Hindlimb muscle (tissue), 1 donor: ENCODE measurements around the gene VAC14. TPM values are rescaled to one million over a fixed set of nuclear protein-coding genes. Genes with fewer than 3 reads are reported as not detected.
A peak's percentile ranks its signal among the peaks of the same experiment; 100 is the strongest.

Source experiments
- DNase-seq: peaks from one replicate; pipeline ENCODE4 v3.0.0-alpha.2; 2013
- polyA plus RNA-seq: library from polyadenylated mRNA; unstranded; fragments of 120-200 nt; gene quantifications from one replicate; pipeline ENCODE4 v1.2.1, GENCODE V29; 2013; ENCODE audit not compliant: insufficient read length

The VAC14 gene
- polyA plus RNA-seq, 1 donor: 28.3 TPM

- DNase-seq: no peak
Observed at GRCh38 chr16:70786020-70786755, 14.8 kb downstream of the VAC14 start.

GRCh38 chr16:70784692-70785555 lies 16.0 kb downstream of the VAC14 start:
- DNase-seq: no peak

GRCh38 chr16:70782237-70782636 lies 18.7 kb downstream of the VAC14 start:
- no peak for DNase-seq

DNA sequence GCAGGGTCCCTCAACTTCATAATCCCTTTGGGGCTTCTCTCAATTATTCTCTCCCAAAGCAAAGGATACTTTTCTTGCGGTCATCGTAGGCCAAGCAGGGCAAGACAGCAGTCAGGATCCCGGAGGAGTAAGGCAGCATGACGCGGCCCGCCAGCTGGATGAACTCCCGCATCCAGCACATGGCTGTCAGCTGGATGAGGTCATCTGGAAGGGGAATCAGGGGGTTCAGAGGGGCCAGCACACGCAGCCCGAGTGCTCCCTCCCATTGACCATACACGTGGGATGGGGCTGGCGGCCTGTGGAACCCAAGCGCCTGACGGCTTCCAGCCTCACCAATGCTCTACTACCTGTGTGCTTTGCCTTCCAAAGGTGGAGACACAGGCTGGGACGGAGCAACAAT lies 19.2 kb downstream of the VAC14 start:
- no peak for DNase-seq

GRCh38 chr16:70780546-70780945 lies 20.4 kb downstream of the VAC14 start:
- DNase-seq: no peak

DNA sequence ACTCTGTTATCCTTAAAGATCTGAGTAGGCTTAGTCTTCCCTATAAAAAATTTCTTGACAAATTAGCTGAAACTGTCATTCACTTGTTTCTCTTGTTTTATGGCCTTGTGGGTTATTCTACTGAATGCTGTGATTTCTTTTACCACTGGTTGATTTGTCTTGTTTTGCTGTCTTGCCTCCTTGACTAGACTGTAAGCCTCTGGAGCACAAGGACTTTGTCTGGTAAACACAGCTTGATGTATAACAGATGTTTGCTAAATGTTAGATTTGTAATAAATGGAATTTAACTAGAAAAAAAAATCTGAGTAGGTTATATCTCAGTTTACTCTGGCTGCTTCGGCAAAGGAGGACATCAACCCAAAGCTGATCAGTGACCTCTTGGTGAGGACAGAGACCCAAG lies 21.6 kb downstream of the VAC14 start:
- no peak for DNase-seq

DNA sequence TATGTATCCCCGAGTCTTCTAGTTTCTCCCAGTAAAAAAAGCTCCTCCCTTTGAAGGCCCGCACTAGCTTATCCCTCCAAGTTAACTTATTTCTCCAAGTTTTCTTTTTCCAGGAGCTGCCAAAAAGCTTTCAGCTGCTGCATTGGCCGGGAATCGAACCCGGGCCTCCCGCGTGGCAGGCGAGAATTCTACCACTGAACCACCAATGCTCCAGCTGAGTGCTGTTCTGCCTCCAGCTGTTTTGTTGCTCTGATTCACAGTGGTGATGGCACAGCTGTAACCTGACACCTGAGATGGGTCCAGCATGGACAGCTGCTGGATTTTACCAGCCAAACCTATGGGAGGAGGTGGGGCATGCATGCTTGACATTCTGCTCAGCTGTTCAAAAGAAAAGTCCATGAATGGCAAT lies 22.1 kb downstream of the VAC14 start:
- DNase-seq: peak; percentile 90

GRCh38 chr16:70777973-70778406 lies 23.0 kb downstream of the VAC14 start:
- no peak for DNase-seq

- no peak for DNase-seq
Observed at GRCh38 chr16:70777496-70777895, 23.5 kb downstream of the VAC14 start.

- no peak for DNase-seq
Observed at GRCh38 chr16:70775399-70775798, 25.6 kb downstream of the VAC14 start.

DNA sequence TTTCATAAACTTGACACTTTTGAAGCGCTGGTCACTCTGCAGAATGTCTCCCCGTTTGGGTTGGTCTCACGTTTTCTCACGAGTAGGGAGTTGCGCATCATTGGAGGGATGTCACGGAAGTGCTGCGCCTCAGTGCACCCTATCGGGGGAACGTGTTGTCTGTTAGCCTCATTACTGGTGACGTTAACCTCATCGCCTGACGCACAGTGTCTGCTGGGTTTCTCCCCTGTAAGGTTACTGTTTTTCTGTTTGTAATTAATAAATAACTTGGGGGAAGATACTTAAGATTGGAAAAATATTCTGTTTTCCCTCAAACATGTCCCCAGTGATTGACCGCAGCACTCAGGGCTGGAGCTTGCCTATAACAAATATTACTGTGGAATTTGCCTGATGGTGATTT lies 26.7 kb downstream of the VAC14 start:
- DNase-seq: no peak

GRCh38 chr16:70772493-70772892 lies 28.5 kb downstream of the VAC14 start:
- DNase-seq: no peak

GRCh38 chr16:70770626-70771552 lies 30.1 kb downstream of the VAC14 start:
- DNase-seq: peak; percentile 56

GRCh38 chr16:70770291-70770625 lies 30.7 kb downstream of the VAC14 start:
- no peak for DNase-seq

- no peak for DNase-seq
Observed at GRCh38 chr16:70769761-70770160, 31.2 kb downstream of the VAC14 start.

- no peak for DNase-seq
Observed at GRCh38 chr16:70769131-70769530, 31.8 kb downstream of the VAC14 start.

- no peak for DNase-seq
Observed at GRCh38 chr16:70768203-70768580, 32.8 kb downstream of the VAC14 start.

- no peak for DNase-seq
Observed at GRCh38 chr16:70767377-70768202, 33.4 kb downstream of the VAC14 start.

- no peak for DNase-seq
Observed at GRCh38 chr16:70766658-70767057, 34.3 kb downstream of the VAC14 start.

DNA sequence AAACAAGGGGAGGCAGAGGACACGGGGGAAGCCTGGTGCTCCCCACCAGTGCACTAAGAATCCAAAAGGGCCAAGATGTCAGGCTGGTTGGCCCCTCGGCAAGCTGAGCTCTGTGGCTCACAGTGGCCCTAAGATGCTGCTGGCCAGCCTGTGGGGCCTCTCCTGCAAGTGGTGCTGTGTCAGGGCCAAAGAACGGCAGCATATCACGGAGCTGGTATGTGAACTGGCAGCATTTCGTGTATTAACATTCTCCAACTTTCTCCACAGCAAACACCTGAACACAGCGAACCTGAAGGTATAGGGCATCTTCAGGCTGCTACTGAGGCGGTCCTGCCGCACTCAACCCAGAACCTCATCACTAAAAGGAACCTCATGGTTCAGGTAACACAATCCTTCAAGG lies 34.8 kb downstream of the VAC14 start:
- no peak for DNase-seq

DNA sequence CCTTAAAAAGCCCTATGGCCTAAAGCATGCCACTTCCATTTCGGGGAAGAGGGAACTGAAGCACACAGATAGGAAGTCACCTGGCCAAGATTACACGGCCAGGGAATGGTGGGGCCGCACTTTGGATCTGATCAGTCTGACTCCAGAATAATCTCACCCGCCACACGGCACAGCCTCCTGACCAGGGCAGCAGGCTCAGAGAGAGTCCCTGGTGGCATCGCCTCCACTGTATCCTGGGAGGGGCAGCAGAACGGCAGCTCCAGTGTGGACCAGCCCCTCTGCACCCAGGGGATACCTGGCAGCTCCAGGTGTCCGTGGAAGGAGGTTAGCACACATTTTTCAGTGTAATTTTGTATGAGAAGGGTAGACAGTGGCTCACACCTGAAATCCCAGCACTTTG lies 35.5 kb downstream of the VAC14 start:
- no peak for DNase-seq

- DNase-seq: no peak
Observed at GRCh38 chr16:70764632-70765031, 36.3 kb downstream of the VAC14 start.
